Calu3 (cell line): Measurements from ENCODE around the gene RFESD. TPM values are rescaled to one million over a fixed set of nuclear protein-coding genes. Genes with fewer than 3 reads are reported as not detected.

Experiments
- BruUV-seq: library from RNA; stranded (reverse); fragments of 400-500 nt; replicated peaks from 2 replicates; lab custom pipeline; 2021; lab: Mats Ljungman, UMichigan
- CTCF ChIA-PET: fragments of 300-600 bp; sonication (Branson Sonifier 250); formaldehyde crosslinking; loops from one replicate; lab custom pipeline; 2022; ENCODE audit warnings: antibody characterized with exemption; lab: Charles Lee
- DNase-seq: peaks from one replicate; pipeline ENCODE4 v3.0.0; 2022
- H3K27ac Mint-ChIP-seq: one replicate; pipeline ENCODE4 v1.8.0; 2022; ENCODE audit warnings: mixed read lengths; ENCODE audit not compliant: unreplicated experiment
- H3K27me3 Mint-ChIP-seq: one replicate; pipeline ENCODE4 v1.8.0; 2022; ENCODE audit warnings: mixed read lengths; ENCODE audit not compliant: unreplicated experiment
- H3K36me3 Mint-ChIP-seq: one replicate; pipeline ENCODE4 v1.8.0; 2022; ENCODE audit warnings: mild to moderate bottlenecking, moderate library complexity, mixed read lengths; ENCODE audit not compliant: insufficient read depth, unreplicated experiment
- H3K4me1 Mint-ChIP-seq: one replicate; pipeline ENCODE4 v1.8.0; 2022; ENCODE audit warnings: mild to moderate bottlenecking, low read depth, mixed read lengths; ENCODE audit not compliant: unreplicated experiment
- H3K4me3 Mint-ChIP-seq: one replicate; pipeline ENCODE4 v1.8.0; 2022; ENCODE audit warnings: mild to moderate bottlenecking, low read depth, moderate library complexity, mixed read lengths; ENCODE audit not compliant: unreplicated experiment
- H3K9me3 Mint-ChIP-seq: one replicate; pipeline ENCODE4 v1.8.0; 2022; ENCODE audit warnings: low read depth, mixed read lengths; ENCODE audit not compliant: unreplicated experiment
- intact Hi-C: fragments of 100-400 bp; cut with micrococcal nuclease; formaldehyde crosslinking; loops from one replicate; pipeline ENCODE4 v1.10.0; 2022; ENCODE audit not compliant: unreplicated experiment
- total RNA-seq: library from RNA; stranded (reverse); gene quantifications from 2 replicates; pipeline ENCODE4 v1.2.3, GENCODE V29; 2022
- TF ChIP-seq, protein P1 (sequence below): fragments of 200-600 bp; IDR thresholded peaks from one replicate; pipeline ENCODE4 v1.8.0; 2022; ENCODE audit warnings: antibody characterized with exemption; ENCODE audit not compliant: unreplicated experiment

RFESD gene
- total RNA-seq, 1 experiment from 2014 or later: 2.9 TPM

DNA sequence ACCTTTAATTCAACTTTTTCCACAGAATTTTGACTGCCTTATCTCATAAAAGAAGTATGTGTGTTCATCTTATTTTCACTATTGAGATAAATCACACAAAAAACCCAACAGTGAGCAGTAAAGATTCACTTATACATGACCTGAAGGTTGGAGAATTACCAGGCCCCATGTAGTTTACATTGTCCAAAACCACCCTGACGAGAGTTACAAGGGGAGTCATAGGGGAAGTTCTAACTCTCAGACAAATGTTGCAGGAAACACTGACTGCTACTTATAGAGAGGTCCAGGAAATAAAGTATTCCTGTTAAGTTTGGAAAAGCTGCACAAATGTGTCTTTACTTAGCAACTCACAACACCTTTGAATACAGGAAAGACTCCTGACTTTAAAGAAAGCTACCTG is 22.2 kb downstream of the RFESD start:
- intact Hi-C loops: no loop called here
- Mint-ChIP-seq H3K27ac (no peak overlapping the region), H3K4me3 (no peak overlapping the region), H3K36me3 (no peaks in the 10 kb centered on the region), H3K27me3 (no peaks in the 10 kb centered on the region), H3K9me3 (no peaks in the 10 kb centered on the region), H3K4me1 (no peaks in the 10 kb centered on the region)
- no peak for DNase-seq
- TF ChIP-seq, protein P1, sequence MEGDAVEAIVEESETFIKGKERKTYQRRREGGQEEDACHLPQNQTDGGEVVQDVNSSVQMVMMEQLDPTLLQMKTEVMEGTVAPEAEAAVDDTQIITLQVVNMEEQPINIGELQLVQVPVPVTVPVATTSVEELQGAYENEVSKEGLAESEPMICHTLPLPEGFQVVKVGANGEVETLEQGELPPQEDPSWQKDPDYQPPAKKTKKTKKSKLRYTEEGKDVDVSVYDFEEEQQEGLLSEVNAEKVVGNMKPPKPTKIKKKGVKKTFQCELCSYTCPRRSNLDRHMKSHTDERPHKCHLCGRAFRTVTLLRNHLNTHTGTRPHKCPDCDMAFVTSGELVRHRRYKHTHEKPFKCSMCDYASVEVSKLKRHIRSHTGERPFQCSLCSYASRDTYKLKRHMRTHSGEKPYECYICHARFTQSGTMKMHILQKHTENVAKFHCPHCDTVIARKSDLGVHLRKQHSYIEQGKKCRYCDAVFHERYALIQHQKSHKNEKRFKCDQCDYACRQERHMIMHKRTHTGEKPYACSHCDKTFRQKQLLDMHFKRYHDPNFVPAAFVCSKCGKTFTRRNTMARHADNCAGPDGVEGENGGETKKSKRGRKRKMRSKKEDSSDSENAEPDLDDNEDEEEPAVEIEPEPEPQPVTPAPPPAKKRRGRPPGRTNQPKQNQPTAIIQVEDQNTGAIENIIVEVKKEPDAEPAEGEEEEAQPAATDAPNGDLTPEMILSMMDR: no peak
- BruUV-seq: no TSS peak
- CTCF ChIA-PET: no interaction called here

DNA sequence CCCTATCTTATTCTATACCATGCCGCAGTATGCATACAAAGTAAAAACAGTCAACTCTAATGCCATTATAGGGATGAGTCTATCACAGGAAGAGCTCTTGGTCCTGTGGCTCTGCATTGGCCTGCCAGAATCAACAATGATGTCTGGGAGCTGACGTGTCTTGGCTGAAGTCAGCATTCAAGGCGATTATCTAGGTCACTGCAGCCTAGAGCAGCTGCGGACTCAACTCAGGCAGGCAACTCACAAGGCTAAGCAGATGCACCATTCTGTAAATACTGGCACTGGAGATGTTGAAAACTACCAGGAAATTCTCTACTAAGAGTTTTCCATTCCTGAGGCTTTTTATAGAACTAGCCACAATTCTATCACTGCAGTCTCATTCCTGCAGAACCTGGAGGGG is 23.0 kb downstream of the RFESD start:
- BruUV-seq: no TSS peak
- CTCF ChIA-PET: interaction anchor here (1.1 kb wide), 1 partner anchor 28 kb away, joined by 3 read pairs; no protein-coding TSS in a partner anchor
- no peak overlapping the region for H3K27ac Mint-ChIP-seq
- H3K36me3 Mint-ChIP-seq: no peaks in the 10 kb centered on the region
- TF ChIP-seq, protein P1: no peak
- no peak for DNase-seq
- H3K9me3 Mint-ChIP-seq: no peaks in the 10 kb centered on the region
- H3K27me3 Mint-ChIP-seq: no peaks in the 10 kb centered on the region
- H3K4me3 Mint-ChIP-seq: no peak overlapping the region
- intact Hi-C loops: no loop called here
- no peaks in the 10 kb centered on the region for H3K4me1 Mint-ChIP-seq

DNA sequence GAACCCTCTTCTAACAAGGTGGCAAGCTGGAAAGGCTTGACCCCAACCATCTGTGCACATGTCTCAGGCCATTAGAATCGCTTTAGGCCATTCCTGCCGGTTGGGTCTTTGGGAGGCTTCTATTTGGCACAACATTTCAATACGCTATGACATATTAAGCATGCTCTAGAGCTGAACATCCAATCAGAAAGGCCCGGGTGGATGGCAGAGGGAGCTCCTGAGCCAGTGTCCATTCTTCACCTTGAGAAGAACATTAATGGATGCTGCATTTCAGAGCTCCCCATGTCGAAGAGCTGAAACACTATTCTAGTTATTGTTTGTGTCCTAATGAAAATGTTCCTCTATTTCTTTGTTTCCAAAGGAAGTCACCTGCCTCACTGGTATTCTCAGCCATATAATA is 23.4 kb downstream of the RFESD start:
- no peaks in the 10 kb centered on the region for H3K36me3 Mint-ChIP-seq
- H3K27me3 Mint-ChIP-seq: no peaks in the 10 kb centered on the region
- CTCF ChIA-PET: interaction anchor here (1.1 kb wide), 1 partner anchor 27 kb away, joined by 3 read pairs; no protein-coding TSS in a partner anchor
- BruUV-seq: no TSS peak
- TF ChIP-seq, protein P1: no peak
- DNase-seq: no peak
- H3K4me1 Mint-ChIP-seq: no peaks in the 10 kb centered on the region
- no peak overlapping the region for H3K27ac Mint-ChIP-seq
- H3K9me3 Mint-ChIP-seq: no peaks in the 10 kb centered on the region
- intact Hi-C loops: no loop called here
- H3K4me3 Mint-ChIP-seq: no peak overlapping the region

DNA sequence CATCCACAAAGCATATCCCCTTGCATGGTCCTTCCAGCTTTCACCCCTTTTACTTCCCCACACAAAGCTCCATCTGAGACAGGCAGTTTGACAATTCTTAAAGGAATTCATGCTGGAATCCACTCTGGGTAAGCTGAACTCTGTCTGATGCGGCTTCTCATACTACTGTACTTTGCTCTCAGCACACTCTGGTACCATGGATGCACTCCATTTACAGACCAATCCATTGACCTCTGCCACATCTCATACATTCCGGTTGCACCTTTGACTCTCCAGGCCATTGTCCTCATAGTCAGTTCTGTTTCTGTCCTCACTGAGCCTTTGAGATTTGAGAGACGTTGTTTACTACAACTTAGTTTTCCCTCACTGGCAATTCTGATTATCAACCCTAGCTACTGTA is 24.0 kb downstream of the RFESD start:
- Mint-ChIP-seq H3K27ac (no peak overlapping the region), H3K4me1 (no peaks in the 10 kb centered on the region), H3K36me3 (no peaks in the 10 kb centered on the region), H3K27me3 (no peaks in the 10 kb centered on the region), H3K9me3 (no peaks in the 10 kb centered on the region), H3K4me3 (no peak overlapping the region)
- CTCF ChIA-PET: interaction anchor here (1.1 kb wide), 1 partner anchor 27 kb away, joined by 3 read pairs; no protein-coding TSS in a partner anchor
- BruUV-seq: no TSS peak
- no peak for DNase-seq
- intact Hi-C loops: no loop called here
- TF ChIP-seq, protein P1: no peak
